Natural killer cell (primary cell): ENCODE measurements around the gene NPIPA3. TPM values are rescaled to one million over a fixed set of nuclear protein-coding genes. Genes with fewer than 3 reads are reported as not detected.
"Not testable (repeated sequence)": the region's sequence is repeated elsewhere in the genome, so short reads cannot be mapped to it uniquely, and the experiment has no call there.

Experiments used
- ATAC-seq, 3 donors: fragments of 150-1000 bp in 2 of 3; fragments of 200-7000 bp in 1 of 3; cut with Tn5 transposase; 1 replicate in 1 of 3; 2 replicates in 2 of 3; pipeline ENCODE4 v1.10.0; 2021; ENCODE audit warnings: mild to moderate bottlenecking in 2 of 3, moderate library complexity in 2 of 3
- DNase-seq, 2 donors: peaks; one replicate each; pipeline versions ENCODE4 v3.0.0 to v3.0.0-alpha.2; 2013 to 2021; ENCODE audit warnings: mixed read lengths in 1 of 2
- H3K27ac ChIP-seq: one replicate; pipeline ENCODE4 v1.5.1; 2013; ENCODE audit warnings: mild to moderate bottlenecking, low read length
- H3K27me3 ChIP-seq: one replicate; pipeline ENCODE4 v1.6.1; 2013; ENCODE audit warnings: low read length; ENCODE audit not compliant: control insufficient read depth, insufficient read depth
- H3K36me3 ChIP-seq: one replicate; pipeline ENCODE4 v1.6.1; 2013; ENCODE audit warnings: low read length; ENCODE audit not compliant: control insufficient read depth, insufficient read depth
- H3K4me1 ChIP-seq: one replicate; pipeline ENCODE4 v1.6.1; 2013; ENCODE audit warnings: low read length; ENCODE audit not compliant: control insufficient read depth, insufficient read depth
- H3K4me3 ChIP-seq: one replicate; pipeline ENCODE4 v1.5.1; 2013; ENCODE audit warnings: low read length
- H3K9me3 ChIP-seq: one replicate; pipeline ENCODE4 v1.6.1; 2013; ENCODE audit warnings: low read length; ENCODE audit not compliant: control insufficient read depth, insufficient read depth
- H3K27ac Mint-ChIP-seq, 2 donors: one replicate each; pipeline ENCODE4 v1.8.0; 2022; ENCODE audit warnings: mild to moderate bottlenecking in 2 of 2, mixed read lengths in 2 of 2, moderate library complexity in 1 of 2
- H3K27me3 Mint-ChIP-seq, 2 donors: one replicate each; pipeline ENCODE4 v1.8.0; 2022; ENCODE audit warnings: low read depth in 2 of 2, mixed read lengths in 2 of 2
- H3K36me3 Mint-ChIP-seq: one replicate; pipeline ENCODE4 v1.8.0; 2022; ENCODE audit warnings: mixed read lengths
- H3K4me1 Mint-ChIP-seq, 2 donors: one replicate each; pipeline ENCODE4 v1.8.0; 2022; ENCODE audit warnings: mixed read lengths in 2 of 2
- H3K4me3 Mint-ChIP-seq: one replicate; pipeline ENCODE4 v1.8.0; 2022; ENCODE audit warnings: mild to moderate bottlenecking, moderate library complexity, mixed read lengths
- H3K9me3 Mint-ChIP-seq, 2 donors: one replicate each; pipeline ENCODE4 v1.8.0; 2022; ENCODE audit warnings: mixed read lengths in 2 of 2
- CTCF ChIP-seq: fragments of 200-600 bp; IDR thresholded peaks from one replicate; pipeline ENCODE4 v1.8.0; 2022; ENCODE audit warnings: antibody characterized with exemption
- WGBS: methylation state at CpG from one replicate; pipeline ENCODE4 v1.1.7; 2013; ENCODE audit warnings: missing lambda C conversion rate; ENCODE audit not compliant: insufficient coverage; 5-methylcytosine and 5-hydroxymethylcytosine counted together
- intact Hi-C: fragments of 100-400 bp; cut with micrococcal nuclease; formaldehyde crosslinking; loops from one replicate; pipeline ENCODE4 v1.14.2; 2022
- total RNA-seq, 4 donors: library from RNA; stranded (reverse); fragments of 120-200 nt in 1 of 4; gene quantifications; one replicate each; pipeline versions ENCODE4 v1.2.3 to v1.2.4, GENCODE V29; 2013 to 2022

NPIPA3 gene
- total RNA-seq, 3 donors from 2014 or later (not counting 1 experiment from before 2014, with no cell fraction given), result 3.1 TPM; not detected in 2

GRCh38 chr16:14681115-14681514, 22.1 kb upstream of the NPIPA3 start:
- Mint-ChIP-seq H3K4me3 (no peak overlapping the region), H3K4me1 (no peaks in the 10 kb centered on the region), H3K36me3 (no peaks in the 10 kb centered on the region), H3K27me3 (peaks cover 7% of the 10 kb centered on the region in 2 donors), H3K27ac (no peak overlapping the region), H3K9me3 (no peaks in the 10 kb centered on the region)
- 100% methylated on average over 4 of the region's 4 CpGs for WGBS
- H3K4me1 ChIP-seq, result no peaks in the 10 kb centered on the region
- peaks cover 2% of the 10 kb centered on the region for H3K27me3 ChIP-seq
- no peaks in the 10 kb centered on the region for H3K36me3 ChIP-seq
- ATAC-seq, result no peak
- DNase-seq, result no peak
- H3K9me3 ChIP-seq, result no peaks in the 10 kb centered on the region
- H3K4me3 ChIP-seq, result no peak overlapping the region
- intact Hi-C loops, result no loop called here
- H3K27ac ChIP-seq, result no peak overlapping the region
- no peak for TF ChIP-seq CTCF

- Mint-ChIP-seq H3K27ac (no peak overlapping the region), H3K27me3 (peaks cover 7% of the 10 kb centered on the region in 2 donors), H3K9me3 (no peaks in the 10 kb centered on the region), H3K36me3 (no peaks in the 10 kb centered on the region), H3K4me3 (no peak overlapping the region), H3K4me1 (no peaks in the 10 kb centered on the region)
- DNase-seq (no peak), ATAC-seq (no peak)
- H3K27ac ChIP-seq, result no peak overlapping the region
- H3K4me1 ChIP-seq, result no peaks in the 10 kb centered on the region
- intact Hi-C loops, result no loop called here
- no peak for TF ChIP-seq CTCF
- no peaks in the 10 kb centered on the region for H3K9me3 ChIP-seq
- no peak overlapping the region for H3K4me3 ChIP-seq
- WGBS, result 96% methylated on average over 8 of the region's 8 CpGs
- H3K27me3 ChIP-seq, result peaks cover 2% of the 10 kb centered on the region
- H3K36me3 ChIP-seq, result no peaks in the 10 kb centered on the region
These were observed 21.1 kb upstream of the NPIPA3 start for GRCh38 chr16:14682121-14682520.

GRCh38 chr16:14685870-14686793, 17.1 kb upstream of the NPIPA3 start:
- H3K27me3 Mint-ChIP-seq, H3K9me3 Mint-ChIP-seq, H3K9me3 ChIP-seq, DNase-seq, intact Hi-C loops, H3K4me3 ChIP-seq, H3K36me3 ChIP-seq, ATAC-seq, H3K36me3 Mint-ChIP-seq, H3K27me3 ChIP-seq, H3K4me1 ChIP-seq, H3K27ac ChIP-seq, H3K4me3 Mint-ChIP-seq, H3K27ac Mint-ChIP-seq, H3K4me1 Mint-ChIP-seq: not testable (repeated sequence)
- WGBS, result 90% methylated on average over 13 of the region's 15 CpGs

DNA sequence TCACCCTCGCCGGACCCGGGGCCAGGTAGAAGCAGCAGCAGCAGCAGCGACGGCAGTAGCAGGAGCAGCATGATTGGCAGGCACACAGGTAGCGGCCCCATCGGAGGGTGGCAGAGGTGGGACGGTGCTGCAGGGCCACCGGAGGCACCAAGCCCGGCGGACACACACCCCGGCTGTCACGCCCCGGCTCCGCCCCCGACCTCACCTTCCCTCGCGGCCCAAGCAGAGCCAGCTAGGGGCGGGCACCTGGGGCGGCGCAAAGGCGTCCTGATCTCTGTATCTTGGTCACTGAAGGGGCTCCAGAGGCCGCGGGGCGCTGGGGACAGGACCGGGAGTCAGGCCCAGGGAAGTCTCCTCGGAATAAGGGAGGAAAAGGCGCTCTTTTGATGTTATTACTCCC, 9.1 kb upstream of the NPIPA3 start, which contains the start of gene PLA2G10:
PLA2G10 (minus strand) TSS at position 180 of the 400 bp plus-strand sequence; CDS start at position 101, 79 bp downstream.
- H3K36me3 ChIP-seq, H3K36me3 Mint-ChIP-seq, intact Hi-C loops, H3K4me1 ChIP-seq, DNase-seq, H3K9me3 Mint-ChIP-seq, ATAC-seq, H3K4me3 Mint-ChIP-seq, H3K27ac ChIP-seq, H3K27me3 ChIP-seq, H3K4me3 ChIP-seq, H3K27ac Mint-ChIP-seq, H3K27me3 Mint-ChIP-seq, H3K4me1 Mint-ChIP-seq, H3K9me3 ChIP-seq: not testable (repeated sequence)
- no CpG with 5 or more reads among the region's 28 CpGs for WGBS

DNA sequence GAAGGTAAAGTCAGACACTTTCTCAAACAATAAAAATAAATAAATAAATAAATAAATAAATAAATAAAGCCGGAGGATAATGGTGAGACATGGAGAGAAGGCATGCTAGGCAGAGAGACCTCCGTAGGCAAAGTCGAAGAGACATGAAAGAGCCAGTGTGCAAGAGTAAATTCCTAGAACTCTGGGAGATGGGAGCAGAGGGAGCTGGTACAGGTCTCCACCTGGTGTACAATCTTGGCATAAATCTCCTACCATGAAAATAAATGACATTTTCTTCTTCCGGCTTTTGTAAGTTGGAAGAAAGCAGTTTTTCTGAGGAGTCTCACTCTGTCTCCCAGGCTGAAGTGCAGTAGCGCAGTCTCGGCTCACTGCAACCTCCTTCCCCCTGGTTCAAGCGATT, 1.4 kb upstream of the NPIPA3 start:
- H3K36me3 Mint-ChIP-seq, H3K27ac Mint-ChIP-seq, DNase-seq, H3K27me3 Mint-ChIP-seq, H3K27me3 ChIP-seq, H3K4me1 ChIP-seq, H3K4me3 ChIP-seq, H3K4me1 Mint-ChIP-seq, ATAC-seq, H3K9me3 Mint-ChIP-seq, H3K4me3 Mint-ChIP-seq, H3K36me3 ChIP-seq, H3K27ac ChIP-seq, H3K9me3 ChIP-seq, intact Hi-C loops: not testable (repeated sequence)
- WGBS, result no CpG with 5 or more reads among the region's 7 CpGs

GRCh38 chr16:14702672-14703071, 539 bp upstream of the NPIPA3 start:
- H3K4me3 Mint-ChIP-seq, H3K4me1 Mint-ChIP-seq, DNase-seq, H3K36me3 Mint-ChIP-seq, H3K9me3 ChIP-seq, H3K27me3 ChIP-seq, intact Hi-C loops, H3K27ac Mint-ChIP-seq, H3K27ac ChIP-seq, H3K4me3 ChIP-seq, H3K27me3 Mint-ChIP-seq, H3K9me3 Mint-ChIP-seq, H3K4me1 ChIP-seq, H3K36me3 ChIP-seq: not testable (repeated sequence)
- WGBS, result no CpG with 5 or more reads among the region's 11 CpGs
- ATAC-seq, result peak in 1 of 3 donors; percentile 2
